ENCODE measurements around the gene PPM1M. TPM values are rescaled to one million over a fixed set of nuclear protein-coding genes. Genes with fewer than 3 reads are reported as not detected.
A peak's percentile ranks its signal among the peaks of the same experiment; 100 is the strongest.

Gene PPM1M
- polyA plus RNA-seq, 1 donor from 2014 or later = 51.3 TPM

GRCh38 chr3:52210037-52210436 lies 35.5 kb upstream of the PPM1M start:
- Mint-ChIP-seq H3K27me3 (no peaks in the 10 kb centered on the region), H3K36me3 (peaks cover 2% of the 10 kb centered on the region), H3K27ac (peak overlapping the region in 1 of 3 donors; percentile 13), H3K4me1 (peaks cover 0 to 4% (median 0%) of the 10 kb centered on the region in 3 donors), H3K9me3 (no peaks in the 10 kb centered on the region), H3K4me3 (no peak overlapping the region)

DNA sequence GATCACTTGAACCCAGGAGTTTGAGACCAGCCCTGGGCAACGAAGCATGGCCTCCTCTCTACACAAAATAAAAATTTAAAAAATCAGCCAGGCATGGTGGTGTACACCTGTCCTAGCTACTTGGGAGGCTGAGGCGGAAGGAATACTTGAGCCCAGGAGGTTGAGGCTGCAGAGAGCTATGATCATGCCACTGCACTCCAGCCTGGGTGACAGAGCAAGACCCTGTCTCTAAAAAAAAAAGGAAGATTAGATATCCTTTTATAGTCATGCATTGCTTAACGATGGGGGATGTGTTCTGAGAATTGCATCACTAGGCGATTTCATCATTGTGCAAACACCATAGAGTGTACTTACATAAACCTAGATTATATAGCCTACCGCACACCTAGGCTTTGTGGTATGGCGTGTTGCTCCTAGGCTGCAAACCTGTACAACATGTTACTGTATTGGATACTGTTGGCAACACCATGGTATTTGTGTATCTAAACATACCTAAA lies 35.0 kb upstream of the PPM1M start:
- Mint-ChIP-seq H3K27ac (no peak overlapping the region), H3K27me3 (no peaks in the 10 kb centered on the region), H3K36me3 (peaks cover 2% of the 10 kb centered on the region), H3K4me1 (peaks cover 0 to 6% (median 2%) of the 10 kb centered on the region in 3 donors), H3K4me3 (no peak overlapping the region), H3K9me3 (no peaks in the 10 kb centered on the region)

DNA sequence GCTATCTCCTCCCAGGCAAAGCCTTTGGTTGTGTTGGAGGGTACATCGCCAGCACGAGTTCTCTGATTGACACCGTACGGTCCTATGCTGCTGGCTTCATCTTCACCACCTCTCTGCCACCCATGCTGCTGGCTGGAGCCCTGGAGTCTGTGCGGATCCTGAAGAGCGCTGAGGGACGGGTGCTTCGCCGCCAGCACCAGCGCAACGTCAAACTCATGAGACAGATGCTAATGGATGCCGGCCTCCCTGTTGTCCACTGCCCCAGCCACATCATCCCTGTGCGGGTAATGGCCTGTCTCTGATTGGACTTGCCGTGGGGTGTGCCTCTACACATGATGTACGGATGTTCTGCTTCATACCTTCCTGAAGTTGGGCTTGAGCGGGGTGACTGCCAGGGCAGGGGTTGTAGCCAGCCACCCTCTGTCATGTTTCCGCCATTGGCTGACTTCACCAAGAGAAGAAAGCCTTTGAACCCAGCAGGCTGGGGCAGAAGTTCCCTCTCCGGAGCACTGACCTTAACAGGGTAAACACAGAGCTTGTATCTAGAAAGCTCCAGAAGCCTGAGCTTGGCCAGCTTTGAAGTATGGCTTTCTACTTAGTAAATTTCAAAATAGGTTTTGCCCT lies 34.2 kb upstream of the PPM1M start:
- no peak overlapping the region for H3K4me3 Mint-ChIP-seq
- H3K27ac Mint-ChIP-seq = no peak overlapping the region

DNA sequence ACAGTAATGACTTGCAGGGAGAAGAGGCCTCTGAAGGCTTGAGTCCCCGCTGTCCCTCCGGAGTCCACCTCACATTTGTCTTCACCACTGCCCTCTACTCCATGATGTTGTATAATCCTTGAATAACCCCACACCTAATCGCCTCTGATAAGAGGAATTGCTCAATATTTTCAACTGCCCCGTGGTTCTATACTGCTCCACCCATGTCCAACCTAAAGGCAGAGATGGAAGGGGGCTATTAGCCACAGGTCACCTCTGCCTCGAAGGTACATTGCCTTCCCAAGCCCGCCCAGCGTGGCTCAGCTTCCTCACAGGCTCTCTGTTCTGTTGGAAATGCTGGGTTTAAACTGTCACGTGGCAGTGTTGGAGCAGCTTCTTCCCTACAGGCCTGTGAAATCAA lies 32.6 kb upstream of the PPM1M start:
- Mint-ChIP-seq H3K4me3 (peak overlapping the region in 1 of 4 donors; percentile 54), H3K27me3 (no peaks in the 10 kb centered on the region), H3K9me3 (no peaks in the 10 kb centered on the region), H3K4me1 (peaks cover 12 to 20% (median 15%) of the 10 kb centered on the region in 3 donors), H3K27ac (no peak overlapping the region), H3K36me3 (no peaks in the 10 kb centered on the region)

More for the DNA sequence above, 34.2 kb upstream of the PPM1M start:
- peaks cover 0 to 9% (median 2%) of the 10 kb centered on the region in 3 donors for H3K4me1 Mint-ChIP-seq
- H3K27me3 Mint-ChIP-seq = no peaks in the 10 kb centered on the region
- H3K9me3 Mint-ChIP-seq = no peaks in the 10 kb centered on the region
- H3K36me3 Mint-ChIP-seq = peaks cover 2% of the 10 kb centered on the region

DNA sequence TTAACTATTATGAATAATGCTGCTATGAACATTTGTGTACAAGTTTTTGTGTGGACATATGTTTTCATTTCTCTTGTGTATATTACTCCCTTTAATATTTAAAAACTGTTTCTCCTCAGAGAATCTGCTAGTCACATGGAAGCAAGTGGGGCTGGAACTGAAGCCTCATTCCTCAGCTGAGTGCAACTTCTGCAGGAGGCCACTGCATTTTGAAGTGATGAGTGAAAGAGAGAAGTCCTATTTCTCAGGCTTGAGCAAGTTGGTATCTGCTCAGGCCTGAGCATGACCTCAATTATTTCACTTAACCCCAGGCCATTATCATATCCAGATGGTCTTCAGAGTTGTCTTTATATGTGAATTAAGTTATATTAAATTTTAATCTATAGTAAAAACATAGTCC lies 31.7 kb upstream of the PPM1M start:
- H3K27ac Mint-ChIP-seq = peak overlapping the region in 2 of 3 donors; percentile 20 to 86
- H3K4me3 Mint-ChIP-seq = no peak overlapping the region
- H3K36me3 Mint-ChIP-seq = no peaks in the 10 kb centered on the region
- H3K4me1 Mint-ChIP-seq = peaks cover 17 to 24% (median 23%) of the 10 kb centered on the region in 3 donors
- H3K9me3 Mint-ChIP-seq = no peaks in the 10 kb centered on the region
- H3K27me3 Mint-ChIP-seq = no peaks in the 10 kb centered on the region

- H3K4me1 Mint-ChIP-seq = peaks cover 22 to 30% (median 26%) of the 10 kb centered on the region in 3 donors
- H3K4me3 Mint-ChIP-seq = no peak overlapping the region
- H3K27me3 Mint-ChIP-seq = no peaks in the 10 kb centered on the region
- H3K27ac Mint-ChIP-seq = no peak overlapping the region
- no peaks in the 10 kb centered on the region for H3K36me3 Mint-ChIP-seq
- no peaks in the 10 kb centered on the region for H3K9me3 Mint-ChIP-seq
Observed at GRCh38 chr3:52215351-52215750, 30.2 kb upstream of the PPM1M start.

- H3K4me1 Mint-ChIP-seq = peaks cover 26 to 36% (median 28%) of the 10 kb centered on the region in 3 donors
- no peaks in the 10 kb centered on the region for H3K9me3 Mint-ChIP-seq
- H3K4me3 Mint-ChIP-seq = peak overlapping the region in 1 of 4 donors; percentile 84
- H3K27me3 Mint-ChIP-seq = no peaks in the 10 kb centered on the region
- H3K27ac Mint-ChIP-seq = peak overlapping the region in 2 of 3 donors; percentile 12 to 86
- no peaks in the 10 kb centered on the region for H3K36me3 Mint-ChIP-seq
Observed at GRCh38 chr3:52216585-52217408, 28.8 kb upstream of the PPM1M start.

DNA sequence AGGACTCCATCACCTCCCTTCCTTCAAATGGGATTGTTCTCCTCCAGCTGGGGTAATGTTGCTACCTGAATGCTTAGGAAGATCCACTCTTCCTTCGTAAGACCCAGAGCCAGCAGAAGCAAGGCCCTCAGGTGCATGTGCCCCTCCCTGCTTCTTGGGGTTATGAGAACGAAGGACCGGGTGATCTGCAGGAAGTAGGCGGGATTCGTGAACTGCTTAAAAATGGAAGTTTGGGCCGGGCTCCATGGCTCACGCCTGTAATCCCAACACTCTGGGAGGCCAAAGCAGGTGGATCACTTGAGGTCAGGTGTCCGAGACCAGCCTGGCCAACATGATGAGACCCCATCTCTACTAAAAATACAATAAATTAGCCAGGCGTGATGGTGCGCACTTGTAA lies 28.2 kb upstream of the PPM1M start:
- H3K4me1 Mint-ChIP-seq = peaks cover 26 to 41% (median 29%) of the 10 kb centered on the region in 3 donors
- peak overlapping the region in 2 of 4 donors; percentile 83 to 84 for H3K4me3 Mint-ChIP-seq
- H3K27me3 Mint-ChIP-seq = no peaks in the 10 kb centered on the region
- peak overlapping the region in 1 of 3 donors; percentile 86 for H3K27ac Mint-ChIP-seq
- H3K36me3 Mint-ChIP-seq = no peaks in the 10 kb centered on the region
- H3K9me3 Mint-ChIP-seq = no peaks in the 10 kb centered on the region

GRCh38 chr3:52218026-52218425 lies 27.5 kb upstream of the PPM1M start:
- H3K9me3 Mint-ChIP-seq = no peaks in the 10 kb centered on the region
- no peaks in the 10 kb centered on the region for H3K36me3 Mint-ChIP-seq
- H3K4me1 Mint-ChIP-seq = peaks cover 28 to 44% (median 34%) of the 10 kb centered on the region in 3 donors
- peak overlapping the region in 2 of 4 donors; percentile 47 to 76 for H3K4me3 Mint-ChIP-seq
- H3K27ac Mint-ChIP-seq = peak overlapping the region; percentile 47 to 86 (median 56)
- H3K27me3 Mint-ChIP-seq = no peaks in the 10 kb centered on the region

- peaks cover 1% of the 10 kb centered on the region for H3K36me3 Mint-ChIP-seq
- peak overlapping the region; percentile 47 to 86 (median 56) for H3K27ac Mint-ChIP-seq
- peaks cover 32 to 48% (median 39%) of the 10 kb centered on the region in 3 donors for H3K4me1 Mint-ChIP-seq
- no peaks in the 10 kb centered on the region for H3K27me3 Mint-ChIP-seq
- H3K4me3 Mint-ChIP-seq = peak overlapping the region in 2 of 4 donors; percentile 47 to 76
- no peaks in the 10 kb centered on the region for H3K9me3 Mint-ChIP-seq
Observed at GRCh38 chr3:52218454-52218853, 27.1 kb upstream of the PPM1M start.

- peak overlapping the region; percentile 47 to 86 (median 56) for H3K27ac Mint-ChIP-seq
- no peaks in the 10 kb centered on the region for H3K9me3 Mint-ChIP-seq
- H3K36me3 Mint-ChIP-seq = peaks cover 2% of the 10 kb centered on the region
- peak overlapping the region in 3 of 4 donors; percentile 16 to 91 (median 72) for H3K4me3 Mint-ChIP-seq
- peaks cover 2% of the 10 kb centered on the region for H3K27me3 Mint-ChIP-seq
- H3K4me1 Mint-ChIP-seq = peaks cover 38 to 54% (median 44%) of the 10 kb centered on the region in 3 donors
Observed at GRCh38 chr3:52218937-52219650, 26.5 kb upstream of the PPM1M start.

- Mint-ChIP-seq H3K36me3 (peaks cover 2% of the 10 kb centered on the region), H3K4me1 (peaks cover 40 to 59% (median 45%) of the 10 kb centered on the region in 3 donors), H3K4me3 (peak overlapping the region; percentile 58 to 91 (median 84)), H3K27ac (peak overlapping the region in 2 of 3 donors; percentile 83 to 92), H3K27me3 (peaks cover 2% of the 10 kb centered on the region), H3K9me3 (no peaks in the 10 kb centered on the region)
Observed at GRCh38 chr3:52220380-52221026, 25.1 kb upstream of the PPM1M start.

GRCh38 chr3:52221141-52221562 lies 24.4 kb upstream of the PPM1M start:
- Mint-ChIP-seq H3K4me1 (peaks cover 43 to 61% (median 48%) of the 10 kb centered on the region in 3 donors), H3K27me3 (peaks cover 2% of the 10 kb centered on the region), H3K4me3 (peak overlapping the region in 1 of 4 donors; percentile 78), H3K9me3 (no peaks in the 10 kb centered on the region), H3K36me3 (peaks cover 2% of the 10 kb centered on the region), H3K27ac (no peak overlapping the region)

All from IgD-negative memory B cell (primary cell).